GM13976 (cell line): Measurements from ENCODE around the gene GRIFIN.

Source experiments
- DNase-seq: peaks from one replicate; pipeline ENCODE4 v3.0.0; 2012; ENCODE audit warnings: low spot score
- CTCF ChIP-seq: IDR thresholded peaks from 2 replicates; pipeline ENCODE4 v1.5.1; 2012; ENCODE audit warnings: borderline replicate concordance, mild to moderate bottlenecking; ENCODE audit not compliant: insufficient read depth; ENCODE audit errors: extremely low read depth, missing control alignments, control extremely low read depth
- in situ Hi-C: fragments of 300-500 bp; cut with MboI; formaldehyde crosslinking; loops from one replicate; pipeline ENCODE4 v1.12.0; 2022; ENCODE audit warnings: low sequenced_read_pairs, mixed read lengths, inconsistent platforms; ENCODE audit not compliant: unreplicated experiment

The GRIFIN gene

GRCh38 chr7:2468227-2468626, 8.0 kb downstream of the GRIFIN start:
- no peak for DNase-seq
- TF ChIP-seq CTCF: no peak
- in situ Hi-C loops: no loop called here

- no peak for DNase-seq
- in situ Hi-C loops: no loop called here
- TF ChIP-seq CTCF: no peak
Observed at GRCh38 chr7:2466675-2467074, 9.5 kb downstream of the GRIFIN start.

GRCh38 chr7:2465928-2466327, 10.3 kb downstream of the GRIFIN start:
- in situ Hi-C loops: no loop called here
- no peak for TF ChIP-seq CTCF
- DNase-seq: no peak

GRCh38 chr7:2462731-2463130, 13.5 kb downstream of the GRIFIN start:
- DNase-seq: no peak
- in situ Hi-C loops: no loop called here
- no peak for TF ChIP-seq CTCF

GRCh38 chr7:2461268-2462026, 14.8 kb downstream of the GRIFIN start:
- in situ Hi-C loops: no loop called here
- no peak for TF ChIP-seq CTCF
- no peak for DNase-seq

- DNase-seq: no peak
- TF ChIP-seq CTCF: no peak
- in situ Hi-C loops: no loop called here
Observed at GRCh38 chr7:2460641-2461040, 15.6 kb downstream of the GRIFIN start.
